Measurements from ENCODE around the gene HSPA9. TPM values are rescaled to one million over a fixed set of nuclear protein-coding genes. Genes with fewer than 3 reads are reported as not detected.
A peak's percentile ranks its signal among the peaks of the same experiment; 100 is the strongest.

The HSPA9 gene
- total RNA-seq, 4 donors from 2014 or later = 204 to 252 (median 247) TPM

GRCh38 chr5:138536665-138537315 is 38.4 kb downstream of the HSPA9 start:
- TF ChIP-seq, protein P1, sequence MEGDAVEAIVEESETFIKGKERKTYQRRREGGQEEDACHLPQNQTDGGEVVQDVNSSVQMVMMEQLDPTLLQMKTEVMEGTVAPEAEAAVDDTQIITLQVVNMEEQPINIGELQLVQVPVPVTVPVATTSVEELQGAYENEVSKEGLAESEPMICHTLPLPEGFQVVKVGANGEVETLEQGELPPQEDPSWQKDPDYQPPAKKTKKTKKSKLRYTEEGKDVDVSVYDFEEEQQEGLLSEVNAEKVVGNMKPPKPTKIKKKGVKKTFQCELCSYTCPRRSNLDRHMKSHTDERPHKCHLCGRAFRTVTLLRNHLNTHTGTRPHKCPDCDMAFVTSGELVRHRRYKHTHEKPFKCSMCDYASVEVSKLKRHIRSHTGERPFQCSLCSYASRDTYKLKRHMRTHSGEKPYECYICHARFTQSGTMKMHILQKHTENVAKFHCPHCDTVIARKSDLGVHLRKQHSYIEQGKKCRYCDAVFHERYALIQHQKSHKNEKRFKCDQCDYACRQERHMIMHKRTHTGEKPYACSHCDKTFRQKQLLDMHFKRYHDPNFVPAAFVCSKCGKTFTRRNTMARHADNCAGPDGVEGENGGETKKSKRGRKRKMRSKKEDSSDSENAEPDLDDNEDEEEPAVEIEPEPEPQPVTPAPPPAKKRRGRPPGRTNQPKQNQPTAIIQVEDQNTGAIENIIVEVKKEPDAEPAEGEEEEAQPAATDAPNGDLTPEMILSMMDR (IDR thresholded peaks at IDR 0.05) = peak in 1 of 2 donors; percentile 32
- no peak for TF ChIP-seq EP300 (IDR thresholded peaks at IDR 0.05)
- H3K27ac ChIP-seq = peak overlapping the region; percentile 49
- H3K27me3 ChIP-seq = no peaks in the 10 kb centered on the region
- H3K36me3 ChIP-seq = no peaks in the 10 kb centered on the region
- WGBS = 53% methylated on average over 4 of the region's 4 CpGs
- H3K9me3 ChIP-seq = no peaks in the 10 kb centered on the region
- no peak overlapping the region for H3K4me3 ChIP-seq
- H3K4me1 ChIP-seq = peaks cover 84% of the 10 kb centered on the region
- DNase-seq (ENCODE audit: low spot score in 2 of 2) = no peak

GRCh38 chr5:138536215-138536614 is 39.0 kb downstream of the HSPA9 start:
- peak overlapping the region; percentile 49 for H3K27ac ChIP-seq
- H3K27me3 ChIP-seq = no peaks in the 10 kb centered on the region
- TF ChIP-seq EP300 (IDR thresholded peaks at IDR 0.05) = no peak
- TF ChIP-seq POLR2A (IDR thresholded peaks at IDR 0.05) = no peak
- TF ChIP-seq, protein P1 (IDR thresholded peaks at IDR 0.05) = no peak
- TF ChIP-seq POLR2AphosphoS5 (IDR thresholded peaks at IDR 0.05) = no peak
- WGBS = 68% methylated on average over 2 of the region's 2 CpGs
- H3K4me1 ChIP-seq = peaks cover 79% of the 10 kb centered on the region
- no peaks in the 10 kb centered on the region for H3K9me3 ChIP-seq
- H3K36me3 ChIP-seq = no peaks in the 10 kb centered on the region
- no peak for DNase-seq (ENCODE audit: low spot score in 2 of 2)
- no peak overlapping the region for H3K4me3 ChIP-seq

DNA sequence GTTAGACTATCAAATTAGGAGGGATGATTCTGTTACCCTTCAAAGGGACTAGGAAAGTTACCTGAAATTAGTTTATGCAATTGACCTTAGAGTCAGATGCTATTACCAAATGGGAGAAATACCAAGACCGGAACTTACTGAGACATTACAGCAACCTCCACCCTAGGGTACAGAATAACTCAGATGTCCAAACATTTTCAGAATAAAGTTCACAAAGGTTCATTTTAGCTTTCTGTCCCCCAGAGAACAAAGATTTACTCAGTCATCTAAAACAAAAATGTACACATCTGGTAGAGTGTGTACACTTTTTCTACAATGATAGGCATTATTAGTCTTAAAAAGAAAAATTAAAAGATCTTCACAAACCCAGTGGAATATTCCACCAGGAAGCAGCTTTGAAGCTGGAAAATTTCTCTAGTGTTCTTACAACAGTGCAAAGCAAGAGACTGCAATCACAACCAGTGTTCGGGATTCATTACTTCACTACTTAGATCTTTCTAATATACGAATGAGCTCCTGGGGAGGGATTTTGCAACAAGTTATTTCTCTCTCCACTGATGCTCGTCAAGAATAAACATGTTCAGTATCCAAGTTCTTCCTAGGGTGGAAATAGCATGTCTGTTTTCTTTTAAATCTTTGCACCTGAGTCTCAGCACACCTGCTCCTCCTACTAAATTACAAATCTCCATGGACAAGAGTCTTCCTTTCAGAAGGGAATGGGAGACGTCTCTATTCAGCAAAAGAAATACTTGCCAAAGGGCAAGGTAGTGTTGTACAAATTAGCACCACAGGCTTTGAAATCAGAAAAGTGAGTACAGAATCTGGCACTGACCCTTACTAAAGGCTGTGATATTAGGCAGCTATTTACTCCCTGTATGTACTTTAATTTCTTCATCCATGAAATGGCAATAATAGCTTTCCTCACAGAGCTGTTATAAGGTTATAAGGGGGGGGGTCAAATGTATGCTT is 40.9 kb downstream of the HSPA9 start:
- Histone ChIP-seq H3K4me1 (peaks cover 79% of the 10 kb centered on the region), H3K36me3 (no peaks in the 10 kb centered on the region), H3K27ac (peak overlapping the region; percentile 42), H3K9me3 (no peaks in the 10 kb centered on the region), H3K4me3 (no peak overlapping the region), H3K27me3 (no peaks in the 10 kb centered on the region)
- no peak for TF ChIP-seq POLR2A (IDR thresholded peaks at IDR 0.05)
- TF ChIP-seq, protein P1 (IDR thresholded peaks at IDR 0.05) = no peak
- TF ChIP-seq EP300 (IDR thresholded peaks at IDR 0.05) = no peak
- TF ChIP-seq POLR2AphosphoS5 (IDR thresholded peaks at IDR 0.05) = no peak
- 60% methylated on average over 5 of the region's 5 CpGs for WGBS
- DNase-seq (ENCODE audit: low spot score in 2 of 2) = no peak

DNA sequence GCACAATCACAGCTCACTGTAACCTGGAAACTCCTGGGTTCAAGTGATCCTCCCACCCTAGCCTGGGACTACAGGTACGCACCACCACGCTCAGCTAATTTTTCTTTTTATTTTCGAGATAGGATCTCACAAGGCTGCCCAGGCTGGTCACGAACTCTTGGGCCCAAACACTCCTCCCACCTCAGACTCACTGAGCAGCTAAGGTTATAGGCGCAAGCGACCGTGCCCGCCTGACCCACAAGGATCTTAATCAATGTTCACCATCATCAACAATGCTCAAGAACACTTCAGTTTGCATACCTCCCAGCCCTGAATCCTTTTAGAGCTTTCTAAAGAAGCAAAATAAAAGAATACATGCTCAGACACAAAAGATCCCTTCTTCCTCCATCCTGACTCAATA is 45.4 kb downstream of the HSPA9 start:
- no peak for DNase-seq (ENCODE audit: low spot score in 2 of 2)
- Histone ChIP-seq H3K27ac (peak overlapping the region; percentile 32), H3K9me3 (no peaks in the 10 kb centered on the region), H3K36me3 (peaks cover 8% of the 10 kb centered on the region), H3K27me3 (no peaks in the 10 kb centered on the region), H3K4me3 (no peak overlapping the region), H3K4me1 (peaks cover 72% of the 10 kb centered on the region)
- TF ChIP-seq, protein P1 (IDR thresholded peaks at IDR 0.05) = no peak
- TF ChIP-seq POLR2AphosphoS5 (IDR thresholded peaks at IDR 0.05) = no peak
- no peak for TF ChIP-seq POLR2A (IDR thresholded peaks at IDR 0.05)
- no peak for TF ChIP-seq EP300 (IDR thresholded peaks at IDR 0.05)
- WGBS = 87% methylated on average over 8 of the region's 8 CpGs
